Erythroblast (primary cell): Measurements from ENCODE around the gene HMX1.

Experiments
- GATA1 ChIP-seq: IDR thresholded peaks from 2 replicates; pipeline ENCODE4 v1.6.1; 2011; ENCODE audit warnings: low read depth, mild to moderate bottlenecking, control low read depth, low read length, moderate library complexity
- POLR2A ChIP-seq: IDR thresholded peaks from 2 replicates; pipeline ENCODE4 v1.6.1; 2011; ENCODE audit warnings: mild to moderate bottlenecking, low read length

DNA sequence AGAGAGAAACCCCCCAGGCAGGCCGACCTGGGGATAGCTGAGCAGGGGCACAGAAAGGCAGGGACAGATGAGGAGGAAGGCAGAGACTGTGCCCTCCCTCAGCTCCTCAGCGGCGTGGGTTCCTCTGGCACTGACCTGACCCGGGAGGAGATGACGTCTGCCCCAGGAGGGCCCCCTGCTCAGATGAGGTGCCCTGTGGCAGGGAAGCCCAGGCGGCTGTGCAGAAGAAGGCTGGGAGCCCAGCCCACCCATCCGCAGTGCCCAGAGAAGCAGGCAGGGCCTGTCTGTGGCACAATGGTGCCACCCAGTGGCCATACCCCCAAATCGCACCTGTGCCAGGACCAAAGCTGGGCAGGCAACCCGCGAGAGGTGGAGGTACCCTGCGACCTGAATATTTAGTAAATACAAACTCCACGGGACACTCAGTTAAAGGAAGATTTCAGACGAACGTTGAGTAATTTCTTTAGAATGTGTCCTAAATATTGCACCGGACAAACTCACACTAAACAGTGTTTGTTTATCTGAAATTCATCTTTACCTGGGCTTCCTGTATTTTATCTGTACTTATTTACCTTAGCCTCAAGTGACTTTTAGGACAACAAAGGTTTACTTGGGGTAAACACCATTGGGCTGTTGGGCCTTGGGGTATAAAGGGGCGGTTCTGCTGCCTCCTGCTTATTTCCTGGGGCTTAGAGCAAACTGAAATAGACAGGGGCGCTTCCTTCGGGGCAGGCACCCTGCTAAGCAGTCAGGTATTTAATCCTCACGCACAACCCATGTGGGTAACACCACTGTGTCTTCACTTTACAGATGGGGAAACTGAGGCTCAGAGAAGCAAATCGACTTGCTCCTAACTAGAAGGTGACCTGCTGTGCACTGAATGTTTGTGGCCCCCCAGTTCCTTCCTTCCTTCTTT lies 46.5 kb upstream of the HMX1 start:
- TF ChIP-seq POLR2A (no peak), GATA1 (no peak)
